ENCODE measurements around the gene ABCG1.

Gene ABCG1

GRCh38 chr21:42234041-42234440, 15.1 kb downstream of the ABCG1 start:
- no peak for DNase-seq

- DNase-seq, result peak; percentile 82
Observed at GRCh38 chr21:42234464-42235241, 15.7 kb downstream of the ABCG1 start.

DNA sequence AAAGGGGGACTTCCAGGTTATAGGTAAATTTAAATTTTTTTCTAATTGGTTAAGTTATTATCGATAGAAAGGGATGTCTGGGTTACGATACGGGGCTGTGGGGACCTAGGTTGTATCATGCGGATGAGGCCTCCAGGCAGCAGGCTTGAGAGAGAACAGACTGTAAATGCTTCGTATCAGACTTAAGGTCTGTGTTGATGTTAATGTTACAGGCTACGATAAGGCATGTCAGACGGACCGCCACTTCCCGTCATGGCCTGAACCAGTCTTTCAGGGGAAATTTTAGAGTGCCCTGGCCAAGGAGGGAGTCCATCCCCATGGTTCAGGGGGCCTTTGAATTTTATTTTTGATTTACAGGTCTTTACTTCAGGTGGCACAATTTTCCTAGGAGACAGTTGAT, 16.7 kb downstream of the ABCG1 start:
- no peak for DNase-seq

DNA sequence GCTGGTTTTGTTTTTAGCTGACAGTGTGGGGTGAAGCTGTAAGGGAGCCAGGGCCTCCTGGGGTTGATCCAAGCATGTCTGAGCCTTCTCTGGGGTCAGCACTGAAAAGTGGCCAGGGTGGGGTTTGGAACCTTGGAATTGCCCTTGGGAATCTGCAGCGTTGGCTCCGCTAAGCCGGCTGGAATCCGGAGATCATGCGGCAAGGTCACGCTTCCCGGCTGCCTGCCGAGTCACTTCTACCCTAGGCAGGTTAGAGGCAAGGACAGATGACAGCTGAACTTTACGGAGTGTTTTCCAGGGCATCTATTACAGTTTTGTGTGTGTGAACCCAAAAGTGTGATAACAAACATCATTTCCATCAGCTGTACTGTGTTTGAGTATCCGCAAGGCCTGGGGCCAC, 17.1 kb downstream of the ABCG1 start:
- DNase-seq, result no peak

DNA sequence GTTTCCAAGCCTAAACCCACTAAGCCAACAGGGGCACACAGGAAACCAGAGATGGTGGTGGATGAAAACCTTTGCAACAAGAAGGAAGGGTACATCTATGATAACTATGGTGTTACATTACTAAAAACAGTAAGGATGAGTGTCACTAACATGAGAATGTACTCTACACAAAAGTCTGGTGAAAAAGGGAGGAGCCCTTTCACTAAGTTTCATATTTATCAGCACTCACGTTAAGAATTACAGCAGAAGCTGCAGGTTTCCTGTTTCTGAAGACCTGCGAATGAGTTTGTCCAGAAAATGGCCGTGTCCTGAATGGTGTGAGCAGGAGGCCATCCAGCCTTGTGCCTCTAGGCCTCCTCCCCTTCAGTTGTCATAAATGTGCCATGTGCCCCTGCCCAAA, 17.8 kb downstream of the ABCG1 start:
- DNase-seq, result no peak

- DNase-seq, result no peak
Observed at GRCh38 chr21:42237161-42237560, 18.2 kb downstream of the ABCG1 start.

GRCh38 chr21:42237577-42237976, 18.6 kb downstream of the ABCG1 start:
- no peak for DNase-seq

DNA sequence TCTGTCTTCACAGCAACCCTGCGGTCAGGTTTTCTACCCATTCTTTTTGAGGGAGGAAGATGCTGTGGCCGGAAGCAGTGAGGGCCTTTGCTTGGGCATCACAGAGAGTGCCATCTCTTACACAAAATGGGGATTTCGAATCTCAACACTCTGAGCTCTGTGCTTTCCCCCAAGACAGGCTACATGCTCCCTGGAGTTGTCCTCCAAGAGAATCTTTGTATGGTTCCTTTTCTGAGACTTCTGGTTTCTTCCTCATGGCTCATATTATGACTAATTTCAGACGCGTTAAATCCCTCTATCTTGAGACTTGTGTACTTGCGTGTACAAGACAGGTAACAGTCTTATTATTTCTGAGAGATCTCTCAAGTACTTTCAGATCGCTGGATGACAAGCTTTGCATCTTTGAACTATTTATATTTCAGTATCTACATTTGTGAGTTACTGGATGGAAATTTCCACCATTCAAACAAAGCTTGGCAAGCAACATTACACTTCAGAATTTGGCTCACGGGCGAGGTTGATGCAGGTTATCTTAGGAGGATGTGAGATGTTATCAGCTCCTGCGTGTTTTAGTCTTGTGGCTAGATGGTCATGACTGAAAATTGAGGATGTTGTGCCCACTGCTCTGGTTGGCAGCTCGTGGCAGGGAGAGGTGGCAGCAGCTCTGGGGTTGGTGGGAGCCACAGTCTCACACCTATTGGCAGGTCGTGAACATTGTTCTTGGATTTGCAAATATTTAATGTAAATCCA, 19.4 kb downstream of the ABCG1 start:
- DNase-seq, result no peak

GRCh38 chr21:42239556-42239955, 20.6 kb downstream of the ABCG1 start:
- DNase-seq, result no peak

DNA sequence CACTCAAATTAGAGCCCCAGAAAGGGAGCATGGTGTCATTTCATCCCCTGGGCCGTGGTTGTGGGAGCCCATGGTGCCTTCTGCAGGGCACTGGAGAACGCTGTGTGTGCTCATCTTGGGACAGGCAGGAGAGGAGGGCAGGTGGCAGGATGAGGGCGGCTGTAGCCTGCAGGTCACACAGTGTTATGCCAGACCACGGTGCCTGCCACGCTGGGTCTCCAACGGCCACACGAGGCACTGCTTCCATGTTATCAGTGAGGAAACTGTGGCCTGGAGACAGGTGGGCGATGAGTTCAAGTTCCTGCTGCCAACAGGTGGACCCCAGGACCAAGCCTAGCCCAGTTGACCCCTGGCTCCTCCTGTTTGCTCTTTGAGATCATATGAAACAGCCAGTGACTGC, 21.0 kb downstream of the ABCG1 start:
- no peak for DNase-seq

DNA sequence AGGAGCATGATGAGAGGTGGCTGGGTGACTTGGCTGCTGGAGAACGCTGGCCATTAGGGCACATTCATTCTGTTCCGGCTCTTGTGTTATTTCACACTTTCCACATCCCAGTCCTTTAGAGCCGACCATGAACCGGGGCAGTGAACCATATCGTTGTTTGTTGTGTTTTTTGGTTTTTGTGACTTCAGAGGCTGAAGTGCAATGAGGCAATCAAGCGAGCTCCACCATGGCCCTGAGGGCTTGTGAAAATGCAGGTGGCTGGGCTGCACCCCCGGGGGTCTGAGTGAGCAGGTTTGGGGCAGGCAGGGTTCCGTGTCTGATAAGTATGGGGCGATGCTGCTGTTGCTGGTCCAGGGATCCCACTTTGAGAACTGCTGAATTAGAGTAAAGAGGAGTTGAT, 23.7 kb downstream of the ABCG1 start:
- no peak for DNase-seq

DNA sequence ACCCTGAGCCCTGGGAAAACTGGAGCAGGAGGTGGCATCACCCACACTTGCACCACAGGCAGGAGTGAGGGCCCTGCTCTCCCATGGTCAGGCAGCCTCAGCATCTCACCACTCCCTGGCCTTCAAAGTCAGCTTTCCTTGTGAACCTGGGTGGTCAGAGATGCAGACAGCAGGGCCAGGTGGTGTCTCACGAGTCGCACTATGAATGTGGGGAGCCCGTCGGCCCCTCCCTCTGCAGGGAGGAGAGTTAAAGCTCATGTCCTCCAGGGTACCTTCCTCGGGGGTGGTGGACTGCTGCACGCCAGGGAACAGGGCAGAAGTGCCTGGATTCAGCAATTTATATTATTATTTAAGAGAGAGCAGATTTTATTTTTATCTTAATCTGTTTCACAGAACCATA, 24.1 kb downstream of the ABCG1 start:
- no peak for DNase-seq

GRCh38 chr21:42245331-42246193, 26.6 kb downstream of the ABCG1 start:
- no peak for DNase-seq

- DNase-seq, result no peak
Observed at GRCh38 chr21:42247716-42248115, 28.8 kb downstream of the ABCG1 start.

- no peak for DNase-seq
Observed at GRCh38 chr21:42248241-42248640, 29.3 kb downstream of the ABCG1 start.

DNA sequence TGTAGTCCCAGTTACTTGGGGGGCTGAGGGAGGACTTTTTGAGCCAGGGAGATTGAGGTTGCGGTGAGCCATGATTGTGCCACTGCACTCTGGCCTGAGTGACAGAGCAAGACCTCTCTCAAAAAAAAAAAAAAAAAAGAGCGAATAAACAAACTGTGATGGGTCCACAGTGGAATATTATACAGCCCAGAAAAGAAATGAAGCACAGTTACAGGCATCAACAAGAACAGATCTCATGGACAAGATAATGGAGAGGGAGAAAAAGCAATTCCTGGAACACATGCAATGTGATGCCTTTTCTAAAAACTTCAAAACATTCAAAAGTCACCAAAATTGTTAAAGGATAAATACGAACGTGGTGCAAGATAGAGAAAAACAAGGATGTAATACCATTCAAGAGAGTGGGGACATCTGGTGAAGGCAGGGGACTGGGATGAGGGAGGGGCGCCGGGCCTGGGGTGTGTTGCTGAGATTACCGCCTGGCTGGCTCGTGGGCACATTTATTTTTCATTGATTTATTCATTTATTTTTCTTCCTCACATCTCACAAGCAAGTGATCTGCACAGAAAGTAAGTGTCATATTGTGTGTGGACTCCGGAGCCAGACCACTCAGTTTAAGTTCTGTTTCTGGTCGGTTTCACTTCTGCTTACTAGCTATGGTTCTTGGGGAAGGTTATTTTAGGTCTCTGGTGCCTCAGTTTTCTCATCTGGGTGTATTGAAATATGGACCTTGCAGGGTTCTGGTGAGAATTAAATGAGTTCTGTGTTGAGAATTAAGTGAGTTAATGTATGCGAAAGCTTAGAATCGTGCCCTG, 30.1 kb downstream of the ABCG1 start:
- DNase-seq, result no peak

GRCh38 chr21:42250422-42251403, 31.8 kb downstream of the ABCG1 start:
- no peak for DNase-seq

DNA sequence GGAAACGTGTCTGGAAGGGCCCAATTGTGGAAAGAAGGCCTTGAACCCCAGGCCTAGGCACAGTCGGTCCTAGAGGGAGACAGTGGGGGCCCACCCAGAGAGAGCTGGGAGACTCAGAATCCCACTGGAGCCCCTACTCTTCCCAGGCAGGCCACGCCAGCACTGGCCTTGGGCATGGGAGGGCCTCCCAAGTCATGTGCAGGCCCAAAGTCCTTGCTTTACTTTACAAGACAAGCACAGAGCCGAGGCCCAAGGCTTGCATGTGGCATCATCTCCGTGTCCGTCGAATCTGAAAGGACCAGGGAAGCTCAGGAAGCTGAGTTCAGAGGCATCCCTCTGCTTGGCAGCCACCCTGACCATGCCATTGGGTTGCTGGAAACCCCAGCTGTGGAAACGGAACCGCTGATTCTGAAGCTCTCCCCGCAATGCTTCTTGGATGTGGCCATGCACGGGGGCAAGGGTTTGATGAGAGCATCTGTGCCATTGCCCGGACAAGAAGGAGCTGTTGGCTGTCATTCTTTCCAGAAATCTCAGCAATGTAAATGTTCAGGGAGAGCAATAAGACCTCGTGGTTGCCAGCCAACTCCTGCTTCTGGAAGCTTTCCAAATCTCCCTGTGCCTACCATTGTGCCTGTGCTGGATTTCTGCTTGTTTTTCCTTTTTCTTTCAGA, 32.8 kb downstream of the ABCG1 start:
- no peak for DNase-seq

GRCh38 chr21:42252325-42252654, 33.4 kb downstream of the ABCG1 start:
- DNase-seq, result no peak

GRCh38 chr21:42252778-42253340, 33.9 kb downstream of the ABCG1 start:
- no peak for DNase-seq

DNA sequence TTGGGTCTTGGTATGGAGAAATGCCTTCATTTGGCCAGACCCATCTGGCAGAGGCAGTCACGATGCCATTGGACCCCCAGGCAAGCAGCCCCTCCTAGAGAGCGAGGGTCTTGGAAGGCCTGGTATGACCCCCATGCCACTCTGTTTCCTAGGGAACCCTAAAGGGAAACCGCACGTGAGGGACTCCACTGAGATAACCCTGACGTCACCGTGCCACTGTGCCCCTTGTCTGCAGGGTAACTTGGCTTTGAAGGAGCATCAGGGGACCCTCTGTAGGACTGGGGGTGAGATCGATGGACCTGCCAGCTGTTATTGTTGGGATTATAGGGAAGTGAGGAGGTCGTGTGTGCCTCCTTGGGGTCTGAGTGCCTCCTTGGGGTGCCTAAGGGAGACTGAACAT, 34.5 kb downstream of the ABCG1 start:
- DNase-seq, result no peak

Data from NCI-H1436 (cell line).